IgD-negative memory B cell (primary cell): ENCODE results near the gene RNF8. TPM values are rescaled to one million over a fixed set of nuclear protein-coding genes. Genes with fewer than 3 reads are reported as not detected.
"Not testable (repeated sequence)": the region's sequence is repeated elsewhere in the genome, so short reads cannot be mapped to it uniquely, and the experiment has no call there.

Experiments used
- H3K27ac Mint-ChIP-seq, 3 donors: one replicate each; pipeline ENCODE4 v1.8.0; 2020 to 2022; ENCODE audit warnings: mild to moderate bottlenecking in 3 of 3, mixed read lengths in 3 of 3, moderate library complexity in 1 of 3
- H3K27me3 Mint-ChIP-seq: one replicate; pipeline ENCODE4 v1.8.0; 2021; ENCODE audit warnings: mixed read lengths
- H3K36me3 Mint-ChIP-seq: one replicate; pipeline ENCODE4 v1.8.0; 2020; ENCODE audit warnings: mild to moderate bottlenecking, mixed read lengths
- H3K4me1 Mint-ChIP-seq, 3 donors: one replicate each; pipeline ENCODE4 v1.8.0; 2020 to 2022; ENCODE audit warnings: mixed read lengths in 3 of 3, mild to moderate bottlenecking in 1 of 3
- H3K4me3 Mint-ChIP-seq, 4 donors: one replicate each; pipeline ENCODE4 v1.8.0; 2020 to 2022; ENCODE audit warnings: mild to moderate bottlenecking in 4 of 4, mixed read lengths in 4 of 4, moderate library complexity in 3 of 4
- H3K9me3 Mint-ChIP-seq, 3 donors: one replicate each; pipeline ENCODE4 v1.8.0; 2020 to 2021; ENCODE audit warnings: mixed read lengths in 3 of 3, mild to moderate bottlenecking in 1 of 3
- polyA plus RNA-seq: library from polyadenylated mRNA; unstranded; fragments of 300-500 nt; fragmentation: Illumina TruSeq; gene quantifications from one replicate; pipeline ENCODE4 v1.2.3, GENCODE V29; 2021

Gene RNF8
- polyA plus RNA-seq, 1 donor from 2014 or later: 15.4 TPM

GRCh38 chr6:37389857-37390256 lies 36.1 kb downstream of the RNF8 start:
- Mint-ChIP-seq H3K9me3 (no peaks in the 10 kb centered on the region), H3K36me3 (peaks cover 2% of the 10 kb centered on the region), H3K4me3 (no peak overlapping the region), H3K27ac (no peak overlapping the region), H3K27me3 (no peaks in the 10 kb centered on the region), H3K4me1 (peaks cover 0 to 2% (median 0%) of the 10 kb centered on the region in 3 donors)

GRCh38 chr6:37391120-37391519 lies 37.3 kb downstream of the RNF8 start:
- no peaks in the 10 kb centered on the region for H3K27me3 Mint-ChIP-seq
- no peak overlapping the region for H3K4me3 Mint-ChIP-seq
- peaks cover 0 to 2% (median 0%) of the 10 kb centered on the region in 3 donors for H3K4me1 Mint-ChIP-seq
- peaks cover 2% of the 10 kb centered on the region for H3K36me3 Mint-ChIP-seq
- H3K27ac Mint-ChIP-seq: no peak overlapping the region
- H3K9me3 Mint-ChIP-seq: no peaks in the 10 kb centered on the region

- no peaks in the 10 kb centered on the region for H3K27me3 Mint-ChIP-seq
- H3K4me1 Mint-ChIP-seq: peaks cover 0 to 2% (median 0%) of the 10 kb centered on the region in 3 donors
- H3K4me3 Mint-ChIP-seq: no peak overlapping the region
- H3K36me3 Mint-ChIP-seq: peaks cover 2% of the 10 kb centered on the region
- peak overlapping the region in 1 of 3 donors; percentile 75 for H3K27ac Mint-ChIP-seq
- no peaks in the 10 kb centered on the region for H3K9me3 Mint-ChIP-seq
These were observed 39.0 kb downstream of the RNF8 start for GRCh38 chr6:37392821-37393220.

GRCh38 chr6:37393381-37393929 lies 39.7 kb downstream of the RNF8 start:
- H3K27ac Mint-ChIP-seq: no peak overlapping the region
- no peak overlapping the region for H3K4me3 Mint-ChIP-seq
- H3K9me3 Mint-ChIP-seq: no peaks in the 10 kb centered on the region
- H3K36me3 Mint-ChIP-seq: peaks cover 2% of the 10 kb centered on the region
- H3K4me1 Mint-ChIP-seq: peaks cover 0 to 2% (median 0%) of the 10 kb centered on the region in 3 donors
- no peaks in the 10 kb centered on the region for H3K27me3 Mint-ChIP-seq

DNA sequence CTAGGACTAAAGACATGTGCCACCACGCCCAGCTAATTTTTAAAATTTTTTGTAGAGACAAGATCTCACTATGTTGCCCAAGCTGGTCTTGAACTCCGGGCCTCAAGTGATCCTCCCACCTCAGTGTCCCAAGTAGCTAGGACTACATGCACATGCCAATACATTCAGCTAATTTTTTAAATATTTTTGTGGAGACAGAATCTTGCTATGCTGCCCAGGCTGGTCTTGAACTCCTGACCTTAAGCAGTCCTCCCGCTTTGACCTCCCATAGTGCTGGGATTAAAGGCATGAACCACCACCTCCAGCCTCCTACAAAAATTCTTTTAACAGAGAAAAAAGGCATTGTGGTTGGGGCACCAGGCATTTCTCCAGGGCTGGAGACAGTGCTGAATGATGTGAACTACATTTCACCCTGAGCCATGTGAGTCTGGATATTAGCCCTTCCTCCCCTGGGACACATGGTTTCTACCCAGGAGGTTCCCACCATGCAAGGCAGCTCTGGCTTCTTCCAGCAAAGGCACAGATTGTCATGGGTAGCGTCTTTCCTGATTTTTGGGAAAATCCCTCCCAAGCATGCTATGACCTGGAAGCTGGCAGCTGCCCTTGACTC lies 42.9 kb downstream of the RNF8 start:
- Mint-ChIP-seq H3K4me1 (no peaks in the 10 kb centered on the region), H3K27me3 (no peaks in the 10 kb centered on the region), H3K9me3 (no peaks in the 10 kb centered on the region), H3K36me3 (peaks cover 2% of the 10 kb centered on the region), H3K4me3 (no peak overlapping the region), H3K27ac (no peak overlapping the region)

DNA sequence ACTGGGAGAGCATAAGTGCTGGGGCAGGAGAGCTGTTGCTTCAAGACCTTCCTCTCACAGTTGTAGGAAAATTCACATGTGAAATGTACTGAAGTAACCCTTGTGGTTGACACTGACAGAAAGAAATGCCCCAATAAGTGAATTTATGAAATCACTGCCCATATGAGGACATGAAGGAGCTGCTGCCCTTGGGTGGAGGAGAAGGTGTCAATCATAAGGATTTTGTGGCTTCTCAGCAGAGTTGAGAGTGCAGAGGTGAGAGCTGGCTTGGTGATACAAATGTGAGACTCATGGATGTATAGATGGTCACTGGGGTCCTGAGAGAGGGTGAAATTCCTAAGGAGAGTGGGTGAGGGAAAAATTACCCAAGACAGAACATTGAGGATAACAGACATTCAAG lies 45.3 kb downstream of the RNF8 start:
- H3K36me3 Mint-ChIP-seq: peaks cover 2% of the 10 kb centered on the region
- no peaks in the 10 kb centered on the region for H3K4me1 Mint-ChIP-seq
- no peaks in the 10 kb centered on the region for H3K27me3 Mint-ChIP-seq
- no peaks in the 10 kb centered on the region for H3K9me3 Mint-ChIP-seq
- no peak overlapping the region for H3K4me3 Mint-ChIP-seq
- H3K27ac Mint-ChIP-seq: no peak overlapping the region

DNA sequence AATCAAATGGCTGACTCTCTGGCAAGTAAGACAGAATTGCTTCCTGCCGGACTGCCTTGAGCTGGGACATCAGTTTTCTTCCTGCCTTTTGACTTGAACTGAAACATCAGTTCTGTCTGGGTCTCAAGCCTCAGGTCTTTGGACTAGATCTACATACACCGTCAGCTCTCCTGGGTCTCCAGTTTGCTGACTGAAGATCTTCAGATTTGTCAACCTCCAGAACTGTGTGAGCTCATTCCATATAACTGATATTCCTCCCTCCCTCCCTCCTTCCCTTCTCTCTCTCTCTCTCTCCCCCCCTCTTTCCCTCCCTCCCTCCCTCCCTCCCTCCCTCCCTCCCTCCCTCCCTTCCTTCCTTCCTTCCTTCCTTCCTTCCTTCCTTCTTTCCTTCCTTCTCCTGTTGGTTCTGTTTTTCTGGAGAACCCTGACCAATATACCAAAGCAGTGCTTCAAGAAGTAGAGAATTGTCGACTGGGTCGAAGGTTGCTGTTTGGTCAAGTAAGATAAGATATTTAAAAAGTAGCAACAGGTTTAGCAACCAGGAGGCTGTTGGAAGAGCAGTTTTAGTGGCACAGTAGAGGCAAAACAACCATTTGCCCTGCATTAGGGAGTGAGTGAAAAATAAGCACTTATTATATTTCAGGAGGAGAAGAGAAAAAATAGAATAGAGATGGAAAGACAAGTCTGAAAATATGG lies 46.2 kb downstream of the RNF8 start:
- Mint-ChIP-seq H3K36me3 (no peaks in the 10 kb centered on the region), H3K27ac (peak overlapping the region in 2 of 3 donors; percentile 21 to 76), H3K4me1 (no peaks in the 10 kb centered on the region), H3K4me3 (no peak overlapping the region), H3K9me3 (no peaks in the 10 kb centered on the region), H3K27me3 (no peaks in the 10 kb centered on the region)

- H3K4me1 Mint-ChIP-seq, H3K27me3 Mint-ChIP-seq, H3K4me3 Mint-ChIP-seq, H3K9me3 Mint-ChIP-seq, H3K36me3 Mint-ChIP-seq, H3K27ac Mint-ChIP-seq: not testable (repeated sequence)
These were observed 47.9 kb downstream of the RNF8 start for GRCh38 chr6:37401658-37402057.

DNA sequence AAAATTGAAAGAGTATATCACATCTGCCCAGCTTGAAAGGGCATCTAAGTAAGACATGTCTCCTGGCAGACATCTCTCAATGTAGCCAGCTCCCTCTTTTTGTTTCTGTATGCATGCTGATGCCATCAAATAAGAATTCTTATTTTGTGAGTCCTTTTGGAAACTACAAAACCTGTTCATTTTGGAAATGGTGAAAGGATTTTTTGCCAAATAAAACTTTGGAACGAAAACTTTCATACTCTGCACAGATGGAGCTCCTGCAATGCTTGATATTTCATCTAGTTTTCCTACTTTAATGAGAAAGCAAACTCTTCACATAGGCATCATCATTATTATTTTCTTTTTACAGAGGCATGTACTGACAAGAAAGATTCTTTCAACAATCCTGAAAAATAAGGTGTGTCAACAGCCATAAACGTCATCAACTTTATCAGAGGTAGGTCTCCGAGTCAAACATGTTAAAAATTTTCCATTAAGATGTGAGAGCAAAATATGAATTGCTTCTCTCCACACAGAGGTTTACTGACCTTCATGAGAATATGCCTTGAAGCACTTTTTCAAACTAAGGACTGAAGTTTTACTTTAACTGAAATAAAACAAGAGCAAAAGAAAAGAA lies 53.1 kb downstream of the RNF8 start:
- Mint-ChIP-seq H3K9me3 (peaks cover 0 to 7% (median 2%) of the 10 kb centered on the region in 3 donors), H3K36me3 (no peaks in the 10 kb centered on the region), H3K4me1 (no peaks in the 10 kb centered on the region), H3K27me3 (no peaks in the 10 kb centered on the region), H3K27ac (no peak overlapping the region), H3K4me3 (no peak overlapping the region)

- Mint-ChIP-seq H3K9me3 (peaks cover 0 to 7% (median 2%) of the 10 kb centered on the region in 3 donors), H3K27me3 (no peaks in the 10 kb centered on the region), H3K27ac (no peak overlapping the region), H3K4me3 (no peak overlapping the region), H3K4me1 (no peaks in the 10 kb centered on the region), H3K36me3 (no peaks in the 10 kb centered on the region)
These were observed 54.2 kb downstream of the RNF8 start for GRCh38 chr6:37407948-37408347.

DNA sequence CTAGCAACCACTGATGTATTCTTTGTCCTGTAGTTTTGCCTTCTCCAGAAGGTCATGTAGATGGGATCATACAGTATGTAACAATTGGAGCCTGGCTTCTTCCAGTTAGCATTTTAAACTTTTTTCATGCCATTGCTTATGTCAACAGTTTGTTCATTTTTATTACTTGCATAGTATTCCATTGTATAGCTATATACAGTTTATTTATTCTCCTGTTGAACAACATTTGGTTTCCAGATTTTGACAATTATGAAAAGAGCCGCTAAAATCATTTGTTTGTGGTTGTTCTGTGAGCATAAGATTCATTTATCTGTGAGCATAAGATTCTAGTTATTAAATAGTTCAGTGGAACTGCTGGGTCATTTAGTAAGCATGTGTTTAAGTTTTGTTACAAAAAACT lies 55.7 kb downstream of the RNF8 start:
- H3K36me3 Mint-ChIP-seq: no peaks in the 10 kb centered on the region
- H3K4me3 Mint-ChIP-seq: no peak overlapping the region
- H3K4me1 Mint-ChIP-seq: no peaks in the 10 kb centered on the region
- H3K9me3 Mint-ChIP-seq: peaks cover 0 to 7% (median 2%) of the 10 kb centered on the region in 3 donors
- H3K27ac Mint-ChIP-seq: no peak overlapping the region
- no peaks in the 10 kb centered on the region for H3K27me3 Mint-ChIP-seq

DNA sequence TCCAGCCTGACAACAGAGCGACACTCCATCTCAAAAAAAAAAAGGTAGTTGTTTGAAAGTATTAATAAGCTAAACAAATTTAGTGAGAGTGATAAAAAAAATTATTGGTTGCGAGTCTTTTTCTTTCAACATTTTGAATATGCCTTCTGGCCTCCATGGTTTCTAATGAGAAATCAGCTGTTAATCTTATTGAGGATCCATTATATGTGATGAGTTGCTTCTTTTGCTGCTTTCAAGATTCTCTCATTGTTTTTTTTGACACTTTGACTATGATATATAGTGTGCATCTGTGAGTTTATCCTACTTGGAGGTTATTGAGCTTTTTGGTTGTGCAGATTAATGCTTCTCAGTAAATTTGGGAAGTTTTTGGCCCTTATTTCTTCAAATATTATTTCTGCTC lies 63.6 kb downstream of the RNF8 start:
- Mint-ChIP-seq H3K9me3 (peaks cover 0 to 8% (median 1%) of the 10 kb centered on the region in 3 donors), H3K27ac (no peak overlapping the region), H3K27me3 (no peaks in the 10 kb centered on the region), H3K4me1 (no peaks in the 10 kb centered on the region), H3K36me3 (peaks cover 4% of the 10 kb centered on the region), H3K4me3 (peak overlapping the region in 1 of 4 donors; percentile 3)

DNA sequence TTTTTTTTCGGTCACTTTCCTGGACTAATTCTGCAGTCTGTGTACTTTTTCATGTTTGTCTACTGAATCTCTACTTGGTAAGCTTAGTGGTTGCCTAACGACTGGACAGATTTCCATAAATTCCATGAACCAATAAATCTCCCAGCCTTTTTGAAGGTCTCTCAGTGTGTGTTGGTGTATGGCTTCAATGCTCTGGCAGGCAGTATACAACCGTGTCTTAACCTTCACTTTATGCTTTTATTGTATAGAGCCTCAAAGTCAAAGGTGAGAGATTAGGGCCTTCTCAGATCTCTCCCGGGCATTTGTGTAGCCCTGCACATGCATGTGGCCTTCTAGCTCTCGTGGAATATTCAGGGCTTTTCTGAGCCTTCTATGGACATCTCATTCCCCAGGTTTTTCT lies 64.9 kb downstream of the RNF8 start:
- peaks cover 4% of the 10 kb centered on the region for H3K36me3 Mint-ChIP-seq
- no peaks in the 10 kb centered on the region for H3K27me3 Mint-ChIP-seq
- peaks cover 0 to 1% (median 0%) of the 10 kb centered on the region in 3 donors for H3K4me1 Mint-ChIP-seq
- H3K9me3 Mint-ChIP-seq: peaks cover 0 to 8% (median 1%) of the 10 kb centered on the region in 3 donors
- H3K27ac Mint-ChIP-seq: no peak overlapping the region
- H3K4me3 Mint-ChIP-seq: no peak overlapping the region

GRCh38 chr6:37426058-37426944 lies 72.5 kb downstream of the RNF8 start:
- Mint-ChIP-seq H3K4me1 (peaks cover 1 to 2% (median 2%) of the 10 kb centered on the region in 3 donors), H3K36me3 (no peaks in the 10 kb centered on the region), H3K9me3 (peaks cover 0 to 3% (median 0%) of the 10 kb centered on the region in 3 donors), H3K27ac (no peak overlapping the region), H3K4me3 (no peak overlapping the region), H3K27me3 (no peaks in the 10 kb centered on the region)
